Body of pancreas (tissue), 4 donors: ENCODE data around the gene SMAP1. TPM values are rescaled to one million over a fixed set of nuclear protein-coding genes. Genes with fewer than 3 reads are reported as not detected.

Experiments used
- ATAC-seq: fragments of 150-250 bp; one replicate; pipeline ENCODE4 v1.9.1; 2016
- DNase-seq, 4 donors: peaks; one replicate each; pipeline ENCODE4 v3.0.0-alpha.2; 2019
- H3K27ac ChIP-seq, 4 donors: fragments of 200-600 bp; sonication (generic); 1 replicate in 3 of 4; 2 replicates in 1 of 4; pipeline versions ENCODE4 v1.5.1 to v1.6.1; 2016 to 2019; ENCODE audit warnings: mild to moderate bottlenecking in 1 of 4, mixed read lengths in 1 of 4, moderate library complexity in 1 of 4
- H3K27me3 ChIP-seq, 2 donors: fragments of 200-600 bp; sonication (generic); one replicate each; pipeline ENCODE4 v1.6.0; 2016; ENCODE audit warnings: mild to moderate bottlenecking in 1 of 2
- H3K36me3 ChIP-seq, 2 donors: fragments of 200-600 bp; sonication (generic); replicated peaks in 1 of 2; 2 replicates each; pipeline ENCODE4 v1.5.1; 2016; ENCODE audit warnings: low read depth in 2 of 2; ENCODE audit not compliant: insufficient read depth in 1 of 2
- H3K4me1 ChIP-seq: fragments of 200-600 bp; sonication (generic); one replicate; pipeline ENCODE4 v1.6.0; 2016
- H3K4me3 ChIP-seq, 2 donors: fragments of 200-600 bp; sonication (generic); 1 replicate in 1 of 2; 2 replicates in 1 of 2; pipeline ENCODE4 v1.5.1; 2016 to 2019
- H3K9me3 ChIP-seq, 3 donors: fragments of 200-600 bp; sonication (generic); 1 replicate in 2 of 3; 2 replicates in 1 of 3; pipeline ENCODE4 v1.5.1; 2016
- POLR2A ChIP-seq, 3 donors: fragments of 450-650 bp; IDR thresholded peaks; one replicate each; pipeline ENCODE4 v1.6.1; 2016; ENCODE audit warnings: antibody characterized with exemption in 3 of 3, mild to moderate bottlenecking in 2 of 3
- WGBS, 2 donors: methylation state at CpG; one replicate each; pipeline ENCODE4 v1.1.5; 2017; 5-methylcytosine and 5-hydroxymethylcytosine counted together
- intact Hi-C: fragments of 100-400 bp; cut with DNase I; formaldehyde crosslinking; loops from one replicate; pipeline ENCODE4 v1.15.1; 2023
- total RNA-seq, 2 donors: library from RNA; depleted of rRNA; stranded (reverse); fragments of >200 nt; gene quantifications; one replicate each; pipeline ENCODE4 v1.1.0, GENCODE V29; 2016
- TF ChIP-seq, protein P1 (sequence below), 7 experiments: fragments of 450-650 bp in 4 of 7; fragments of 200-600 bp in 3 of 7; sonication (generic) in 3 of 7; IDR thresholded peaks; one replicate each; pipeline ENCODE4 v1.5.1; 2016 to 2019; ENCODE audit warnings: antibody characterized with exemption in 7 of 7

Gene SMAP1
- total RNA-seq, 2 donors from 2014 or later: 22.1 to 34.3 TPM

DNA sequence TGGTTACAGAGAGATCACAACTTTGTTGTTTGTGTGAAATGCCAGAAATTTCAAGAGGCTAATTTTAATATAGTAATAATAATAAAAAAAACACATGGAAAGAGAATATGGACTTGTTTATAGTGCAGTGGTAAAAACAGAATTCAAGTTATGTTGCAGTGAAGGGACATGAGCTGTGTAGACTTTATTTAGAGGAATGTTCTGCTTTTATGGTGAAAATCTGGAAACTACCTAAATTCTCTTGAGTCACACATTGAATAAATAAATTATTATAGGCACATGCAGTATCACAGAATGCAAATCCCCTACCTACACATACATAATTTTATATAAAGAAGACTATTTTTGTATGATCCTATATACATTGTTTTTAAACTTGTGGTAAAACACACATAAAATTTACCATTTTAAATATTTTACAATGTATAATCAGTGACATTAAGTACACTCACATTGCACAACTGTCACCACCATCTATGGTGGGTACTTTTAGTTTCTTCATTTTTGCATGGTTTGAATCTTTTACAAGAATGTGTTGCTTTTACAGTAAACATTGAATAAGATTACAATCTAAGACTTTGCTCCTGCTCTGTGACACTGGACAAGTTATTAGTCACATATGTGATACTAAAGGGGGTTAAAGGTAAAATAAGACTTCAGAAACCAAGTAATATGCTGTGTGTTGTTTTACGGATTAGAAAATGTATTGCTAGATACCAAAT is 181.8 kb downstream of the SMAP1 start:
- WGBS, 2 donors: 70 to 89% methylated on average over 1 of the region's 1 CpG
- no peak for ATAC-seq
- Histone ChIP-seq H3K4me3 (no peak overlapping the region), H3K27ac (no peak overlapping the region), H3K27me3 (no peaks in the 10 kb centered on the region), H3K36me3 (no peaks in the 10 kb centered on the region), H3K4me1 (peaks cover 4% of the 10 kb centered on the region), H3K9me3 (no peaks in the 10 kb centered on the region)
- no peak for TF ChIP-seq POLR2A (IDR thresholded peaks at IDR 0.05)
- TF ChIP-seq, protein P1, sequence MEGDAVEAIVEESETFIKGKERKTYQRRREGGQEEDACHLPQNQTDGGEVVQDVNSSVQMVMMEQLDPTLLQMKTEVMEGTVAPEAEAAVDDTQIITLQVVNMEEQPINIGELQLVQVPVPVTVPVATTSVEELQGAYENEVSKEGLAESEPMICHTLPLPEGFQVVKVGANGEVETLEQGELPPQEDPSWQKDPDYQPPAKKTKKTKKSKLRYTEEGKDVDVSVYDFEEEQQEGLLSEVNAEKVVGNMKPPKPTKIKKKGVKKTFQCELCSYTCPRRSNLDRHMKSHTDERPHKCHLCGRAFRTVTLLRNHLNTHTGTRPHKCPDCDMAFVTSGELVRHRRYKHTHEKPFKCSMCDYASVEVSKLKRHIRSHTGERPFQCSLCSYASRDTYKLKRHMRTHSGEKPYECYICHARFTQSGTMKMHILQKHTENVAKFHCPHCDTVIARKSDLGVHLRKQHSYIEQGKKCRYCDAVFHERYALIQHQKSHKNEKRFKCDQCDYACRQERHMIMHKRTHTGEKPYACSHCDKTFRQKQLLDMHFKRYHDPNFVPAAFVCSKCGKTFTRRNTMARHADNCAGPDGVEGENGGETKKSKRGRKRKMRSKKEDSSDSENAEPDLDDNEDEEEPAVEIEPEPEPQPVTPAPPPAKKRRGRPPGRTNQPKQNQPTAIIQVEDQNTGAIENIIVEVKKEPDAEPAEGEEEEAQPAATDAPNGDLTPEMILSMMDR (IDR thresholded peaks at IDR 0.05): no peak
- intact Hi-C loops: no loop called here
- no peak for DNase-seq

DNA sequence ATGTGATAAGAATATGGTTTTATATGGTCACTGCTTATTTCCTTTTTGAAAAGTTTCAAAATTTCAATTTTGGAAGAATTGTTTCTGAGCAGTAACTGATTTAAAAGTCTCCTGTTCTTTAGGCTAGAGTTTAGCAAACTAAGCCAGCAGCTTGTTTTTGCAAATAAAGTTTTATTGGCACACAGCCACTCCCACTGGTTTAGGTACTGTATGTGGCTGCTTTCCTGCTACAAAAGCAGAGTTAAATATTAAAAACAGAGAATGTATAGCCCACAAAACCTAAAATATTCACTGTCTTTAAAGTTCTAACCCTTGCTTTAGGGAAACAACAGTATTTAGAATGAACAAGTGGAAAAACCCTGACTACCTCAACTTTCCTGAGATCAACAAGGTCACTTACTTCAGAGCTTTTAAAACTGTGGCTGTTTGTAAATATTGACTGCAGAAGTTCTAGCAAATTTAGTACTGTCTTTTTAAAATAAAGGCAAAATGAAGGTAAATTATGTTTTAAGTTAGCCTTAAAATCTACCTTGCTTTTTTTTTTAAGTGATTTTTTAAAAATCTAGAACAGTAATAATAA is 185.1 kb downstream of the SMAP1 start:
- no peak for ATAC-seq
- H3K4me3 ChIP-seq: no peak overlapping the region

DNA sequence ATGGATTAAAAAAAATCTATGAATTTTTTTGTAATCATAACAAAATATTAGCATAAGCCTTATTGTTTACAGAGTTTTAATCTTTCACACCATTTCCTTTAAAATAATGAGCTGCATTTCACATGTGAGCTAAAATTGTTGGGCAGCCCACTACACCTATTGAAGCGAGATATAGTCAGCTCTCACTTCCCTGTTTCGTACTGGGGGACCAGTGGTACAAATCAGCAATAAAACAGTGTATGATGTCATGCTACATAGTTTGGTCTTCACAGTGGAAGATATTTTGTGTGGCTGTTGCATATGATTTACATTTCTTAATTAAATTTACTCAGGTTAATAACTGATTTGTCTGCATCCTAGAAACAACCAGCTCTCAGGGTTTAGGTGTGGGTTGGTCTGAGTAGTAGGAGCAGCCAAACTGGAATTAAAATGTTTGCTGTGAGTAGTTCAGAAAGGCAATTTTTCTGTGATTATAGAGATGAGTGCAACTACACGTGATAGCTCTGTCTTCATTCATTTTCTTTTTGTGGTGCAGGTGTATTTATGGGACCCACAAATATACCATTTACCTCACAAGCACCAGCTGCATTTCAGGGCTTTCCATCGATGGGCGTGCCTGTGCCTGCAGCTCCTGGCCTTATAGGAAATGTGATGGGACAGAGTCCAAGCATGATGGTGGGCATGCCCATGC is 189.8 kb downstream of the SMAP1 start:
- H3K4me3 ChIP-seq: no peak overlapping the region
- no peak for DNase-seq
- H3K27me3 ChIP-seq: no peaks in the 10 kb centered on the region
- 91% methylated on average over 5 of the region's 5 CpGs for WGBS, 2 donors
- H3K4me1 ChIP-seq: no peaks in the 10 kb centered on the region
- intact Hi-C loops: no loop called here
- peaks cover 0 to 12% of the 10 kb centered on the region in 2 donors for H3K36me3 ChIP-seq
- H3K9me3 ChIP-seq: no peaks in the 10 kb centered on the region
- H3K27ac ChIP-seq: no peak overlapping the region
- ATAC-seq: no peak
- TF ChIP-seq, protein P1 (IDR thresholded peaks at IDR 0.05): no peak
- no peak for TF ChIP-seq POLR2A (IDR thresholded peaks at IDR 0.05)

More for the DNA sequence above, 185.1 kb downstream of the SMAP1 start:
- TF ChIP-seq, protein P1 (IDR thresholded peaks at IDR 0.05): no peak
- TF ChIP-seq POLR2A (IDR thresholded peaks at IDR 0.05): no peak
- H3K36me3 ChIP-seq: no peaks in the 10 kb centered on the region
- intact Hi-C loops: no loop called here
- no peak for DNase-seq
- H3K4me1 ChIP-seq: peaks cover 4% of the 10 kb centered on the region
- H3K9me3 ChIP-seq: no peaks in the 10 kb centered on the region
- no peak overlapping the region for H3K27ac ChIP-seq
- H3K27me3 ChIP-seq: no peaks in the 10 kb centered on the region

DNA sequence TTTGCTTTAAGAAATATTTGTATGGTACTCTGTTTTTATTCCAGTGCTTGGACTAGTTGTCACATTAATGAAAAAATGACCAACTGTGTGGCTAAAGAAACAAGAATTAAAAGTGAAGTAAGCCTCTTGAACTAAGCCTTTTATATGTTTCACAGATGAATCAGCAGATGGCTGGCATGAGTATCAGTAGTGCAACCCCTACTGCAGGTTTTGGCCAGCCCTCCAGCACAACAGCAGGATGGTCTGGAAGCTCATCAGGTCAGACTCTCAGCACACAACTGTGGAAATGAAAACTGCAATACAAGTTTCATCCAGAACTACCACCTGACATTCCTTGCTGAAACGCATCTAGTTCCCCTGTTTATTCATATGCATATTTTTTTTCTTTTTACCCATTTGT is 192.4 kb downstream of the SMAP1 start:
- intact Hi-C loops: no loop called here
- no peaks in the 10 kb centered on the region for H3K4me1 ChIP-seq
- DNase-seq: no peak
- no peaks in the 10 kb centered on the region for H3K9me3 ChIP-seq
- 88 to 89% methylated on average over 1 of the region's 1 CpG for WGBS, 2 donors
- H3K36me3 ChIP-seq: peaks cover 0 to 12% of the 10 kb centered on the region in 2 donors
- no peak overlapping the region for H3K4me3 ChIP-seq
- TF ChIP-seq POLR2A (IDR thresholded peaks at IDR 0.05): no peak
- TF ChIP-seq, protein P1 (IDR thresholded peaks at IDR 0.05): no peak
- no peak for ATAC-seq
- no peaks in the 10 kb centered on the region for H3K27me3 ChIP-seq
- no peak overlapping the region for H3K27ac ChIP-seq
